ENCODE results near the gene KIAA1217.

Gene KIAA1217

GRCh38 chr10:24215196-24215595, 6.3 kb downstream of the KIAA1217 start:
- no peak for TF ChIP-seq CTCF (IDR thresholded peaks at IDR 0.05; ENCODE audit: extremely low read depth, missing control alignments)
- no peak for DNase-seq (ENCODE audit: low spot score)

DNA sequence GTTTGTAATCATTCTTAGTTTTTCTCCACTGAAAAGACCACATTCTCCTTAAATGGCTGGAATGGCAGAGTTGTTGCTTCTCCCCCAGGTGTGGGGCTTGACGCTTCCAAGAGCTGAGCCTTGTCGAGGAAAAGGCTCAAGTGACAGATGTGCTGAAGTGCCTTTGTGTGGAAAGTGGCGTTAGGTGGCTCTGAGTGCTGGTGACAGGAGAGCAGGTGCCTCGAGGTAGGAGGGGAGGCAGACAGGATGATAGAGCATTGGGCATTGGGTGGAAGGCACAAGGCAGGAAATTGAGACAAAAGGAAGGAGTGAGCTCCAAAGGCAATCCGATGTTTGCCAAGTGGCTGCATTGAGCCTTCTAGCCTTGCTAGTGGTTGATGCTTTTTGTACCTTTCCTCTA, 6.7 kb downstream of the KIAA1217 start:
- DNase-seq (ENCODE audit: low spot score), result no peak
- TF ChIP-seq CTCF (IDR thresholded peaks at IDR 0.05; ENCODE audit: extremely low read depth, missing control alignments), result no peak

GRCh38 chr10:24219963-24220362, 11.0 kb downstream of the KIAA1217 start:
- DNase-seq (ENCODE audit: low spot score), result no peak
- TF ChIP-seq CTCF (IDR thresholded peaks at IDR 0.05; ENCODE audit: extremely low read depth, missing control alignments), result no peak

- no peak for TF ChIP-seq CTCF (IDR thresholded peaks at IDR 0.05; ENCODE audit: extremely low read depth, missing control alignments)
- DNase-seq (ENCODE audit: low spot score), result no peak
These were observed 14.4 kb downstream of the KIAA1217 start for GRCh38 chr10:24223341-24223740.

- DNase-seq (ENCODE audit: low spot score), result no peak
- no peak for TF ChIP-seq CTCF (IDR thresholded peaks at IDR 0.05; ENCODE audit: extremely low read depth, missing control alignments)
These were observed 15.0 kb downstream of the KIAA1217 start for GRCh38 chr10:24223953-24224352.

GRCh38 chr10:24228642-24229041, 19.7 kb downstream of the KIAA1217 start:
- no peak for DNase-seq (ENCODE audit: low spot score)
- no peak for TF ChIP-seq CTCF (IDR thresholded peaks at IDR 0.05; ENCODE audit: extremely low read depth, missing control alignments)

GRCh38 chr10:24229909-24230308, 21.0 kb downstream of the KIAA1217 start:
- DNase-seq (ENCODE audit: low spot score), result no peak
- TF ChIP-seq CTCF (IDR thresholded peaks at IDR 0.05; ENCODE audit: extremely low read depth, missing control alignments), result no peak

Measured in GM20000 (cell line).